Posterior cingulate gyrus (tissue), 11 donors: ENCODE measurements around the gene DMC1.

Experiments
- DNase-seq, 10 donors: peaks; one replicate each; pipeline versions ENCODE4 v3.0.0 to v3.0.0-alpha.2; 2020 to 2021; ENCODE audit warnings: mixed read lengths in 3 of 10
- intact Hi-C: fragments of 100-400 bp; cut with DNase I; formaldehyde crosslinking; loops from one replicate; pipeline ENCODE4 v1.15.1; 2023

Gene DMC1

DNA sequence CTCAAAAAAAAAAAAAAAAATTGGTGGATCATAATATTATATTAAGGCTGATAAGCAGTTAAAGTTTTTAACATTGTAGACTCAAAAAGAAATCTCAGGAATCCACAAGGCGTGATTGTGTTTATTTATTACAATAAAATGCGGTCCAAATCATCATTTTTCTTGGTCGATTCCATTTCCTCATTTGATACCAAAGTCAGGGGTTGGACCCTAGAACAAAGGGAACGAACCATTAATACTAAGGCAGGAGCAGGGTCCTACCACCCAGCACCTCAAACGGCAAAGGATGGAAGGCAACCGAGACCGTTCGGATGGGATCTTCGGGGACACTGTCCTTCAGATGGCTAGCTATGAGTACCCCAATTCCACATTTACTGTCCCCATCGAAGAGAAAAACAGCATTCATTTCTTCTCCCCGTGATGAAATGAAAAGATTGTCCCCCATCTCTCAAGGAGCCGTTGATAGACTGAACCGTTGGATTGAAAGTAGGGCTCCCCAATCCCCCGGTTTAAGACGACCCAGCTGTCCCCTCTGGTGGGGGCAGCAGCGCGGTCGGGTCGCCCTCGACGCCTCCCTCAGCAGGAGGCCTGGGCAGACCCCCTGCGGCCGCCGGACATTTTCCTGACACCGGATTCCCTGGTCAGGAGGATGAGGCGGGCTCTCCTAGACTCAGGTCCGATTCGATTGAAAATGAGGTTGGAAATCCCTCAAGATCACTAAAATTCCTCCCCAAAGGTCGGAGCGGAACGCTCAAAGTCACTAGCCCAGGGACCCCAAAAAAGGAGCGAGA lies 607 bp downstream of the DMC1 start:
- peak in 2 of 10 donors; percentile 9 to 84 for DNase-seq
- intact Hi-C loops: no loop called here

DNA sequence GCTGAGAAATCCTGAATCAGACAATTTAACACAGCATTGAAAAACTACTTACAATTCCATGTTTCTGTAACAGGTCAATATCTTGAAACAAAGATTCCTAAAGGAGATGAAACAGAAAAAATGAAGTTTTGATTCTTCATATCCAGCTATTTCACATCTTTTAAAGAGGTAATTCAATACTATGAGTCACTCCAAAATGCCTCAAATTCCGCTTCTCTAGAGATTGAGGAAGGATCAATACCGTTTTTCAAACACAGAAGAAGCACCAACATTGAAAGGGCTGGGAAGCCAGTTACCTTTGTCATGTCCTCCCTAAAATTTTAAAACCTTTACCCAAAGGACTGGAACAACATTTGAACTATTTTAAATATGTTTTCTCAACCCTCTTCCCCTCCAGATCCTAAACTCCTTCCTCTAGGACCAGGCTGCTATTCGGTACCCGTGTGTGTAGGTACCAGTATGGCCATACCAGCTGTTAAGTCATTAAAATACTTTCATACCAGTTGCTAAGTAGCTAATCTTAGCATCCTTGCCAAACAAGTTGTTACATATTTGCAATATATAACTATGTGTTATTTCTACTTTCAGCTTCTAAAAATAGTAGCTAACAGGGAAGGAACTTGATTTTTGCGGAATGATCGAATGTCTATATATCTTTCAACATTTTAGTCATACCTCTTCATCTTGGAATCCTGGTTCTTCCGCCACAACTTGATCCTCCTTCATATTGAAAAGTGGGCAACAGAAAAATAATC lies 2.3 kb downstream of the DMC1 start:
- no peak for DNase-seq

DNA sequence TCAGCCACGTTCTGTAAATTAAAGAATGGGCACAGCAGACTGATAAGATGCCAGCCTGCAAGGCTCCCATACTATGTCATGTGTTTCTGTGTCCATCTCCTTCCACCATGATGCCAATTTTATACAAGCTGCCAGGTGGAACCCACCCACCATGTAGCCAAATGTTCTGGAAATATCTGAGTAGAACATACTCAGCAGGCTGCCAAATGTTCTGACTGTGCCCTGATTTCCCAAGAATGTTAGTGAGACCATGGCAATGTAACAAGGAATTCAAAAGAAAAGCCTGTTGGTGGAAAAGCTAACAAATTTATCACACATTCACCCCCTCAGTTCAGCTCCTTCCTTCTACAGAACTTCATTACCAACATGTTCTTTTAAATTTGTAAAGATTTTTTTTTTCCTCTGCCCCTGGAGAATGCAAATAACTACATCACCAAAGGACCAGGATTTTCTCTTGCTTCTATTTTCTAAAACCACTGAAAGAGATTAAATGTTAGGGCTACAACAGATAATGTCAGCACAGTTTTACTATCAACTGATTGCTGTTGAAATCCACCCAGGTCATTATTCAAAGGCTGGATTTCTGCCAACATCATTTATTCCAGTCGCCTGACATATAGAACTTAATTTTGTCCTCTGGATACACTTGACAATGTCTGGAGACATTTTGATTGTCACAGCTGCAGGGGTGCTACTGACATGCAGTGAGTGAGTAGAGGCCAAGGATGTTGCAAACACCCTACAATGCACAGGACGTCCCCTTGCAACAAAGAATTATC lies 3.1 kb downstream of the DMC1 start:
- DNase-seq: peak in 3 of 10 donors; percentile 11 to 25 (median 23)
- intact Hi-C loops: no loop called here

More for the DNA sequence above, 2.3 kb downstream of the DMC1 start:
- intact Hi-C loops: no loop called here

DNA sequence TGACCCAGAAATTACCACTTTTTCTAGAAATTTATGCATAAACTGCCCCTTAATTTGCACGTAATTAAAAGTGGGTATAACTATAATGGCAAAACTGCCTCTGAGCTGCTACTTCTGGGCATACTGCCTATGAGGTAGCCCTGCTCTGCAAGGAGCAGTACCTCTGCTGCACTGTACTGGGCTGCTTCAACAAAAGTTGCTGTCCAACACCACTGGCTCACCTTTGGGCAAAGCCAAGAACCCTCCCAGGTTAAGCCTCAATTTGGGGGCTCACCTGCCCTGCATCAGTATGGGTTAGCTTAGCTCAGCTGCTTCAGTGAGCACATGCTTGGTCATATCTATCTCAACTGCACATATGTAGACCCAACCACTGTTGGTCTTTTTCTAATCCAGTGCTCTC lies 4.5 kb downstream of the DMC1 start:
- intact Hi-C loops: no loop called here

DNA sequence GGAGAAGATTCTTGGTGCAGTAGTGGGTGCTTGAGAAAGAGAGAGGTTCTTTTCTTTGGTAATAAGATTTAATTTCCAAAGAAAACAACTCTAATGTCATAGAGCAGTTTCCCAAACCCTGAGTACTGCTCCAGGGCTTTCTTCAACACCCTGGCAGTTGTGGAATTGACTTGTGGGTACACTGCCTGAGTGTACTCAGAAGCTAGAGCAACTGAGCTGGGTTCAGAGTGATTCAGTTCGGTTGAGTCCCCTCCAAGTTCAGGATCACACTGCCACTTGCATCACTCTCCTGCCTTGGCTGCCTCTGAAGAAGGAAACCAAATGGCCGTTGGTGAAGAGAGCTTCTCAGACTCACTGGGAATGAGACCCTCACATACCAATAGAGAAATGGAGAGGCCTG lies 5.3 kb downstream of the DMC1 start:
- intact Hi-C loops: no loop called here
- DNase-seq: no peak

More for the DNA sequence above, 4.5 kb downstream of the DMC1 start:
- DNase-seq: no peak

DNA sequence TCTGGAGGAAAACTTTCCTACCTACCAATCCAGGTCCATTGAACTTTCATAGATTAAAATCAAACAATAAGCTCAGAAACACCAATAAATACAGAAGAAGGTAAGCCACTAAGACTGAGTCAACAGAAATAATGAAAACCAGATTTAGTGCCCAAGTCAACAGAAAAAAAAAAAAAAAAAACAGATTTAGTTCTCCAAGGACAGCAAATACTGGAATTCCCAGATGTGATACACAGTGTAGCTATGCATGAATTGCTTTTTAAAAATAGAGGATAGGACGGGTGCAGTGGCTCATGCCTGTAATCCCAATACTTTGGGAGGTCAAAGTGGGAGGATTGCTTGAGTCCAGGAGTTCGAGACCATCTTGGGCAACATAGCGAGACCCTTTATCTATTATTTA lies 15.7 kb downstream of the DMC1 start:
- intact Hi-C loops: no loop called here
- DNase-seq: no peak

DNA sequence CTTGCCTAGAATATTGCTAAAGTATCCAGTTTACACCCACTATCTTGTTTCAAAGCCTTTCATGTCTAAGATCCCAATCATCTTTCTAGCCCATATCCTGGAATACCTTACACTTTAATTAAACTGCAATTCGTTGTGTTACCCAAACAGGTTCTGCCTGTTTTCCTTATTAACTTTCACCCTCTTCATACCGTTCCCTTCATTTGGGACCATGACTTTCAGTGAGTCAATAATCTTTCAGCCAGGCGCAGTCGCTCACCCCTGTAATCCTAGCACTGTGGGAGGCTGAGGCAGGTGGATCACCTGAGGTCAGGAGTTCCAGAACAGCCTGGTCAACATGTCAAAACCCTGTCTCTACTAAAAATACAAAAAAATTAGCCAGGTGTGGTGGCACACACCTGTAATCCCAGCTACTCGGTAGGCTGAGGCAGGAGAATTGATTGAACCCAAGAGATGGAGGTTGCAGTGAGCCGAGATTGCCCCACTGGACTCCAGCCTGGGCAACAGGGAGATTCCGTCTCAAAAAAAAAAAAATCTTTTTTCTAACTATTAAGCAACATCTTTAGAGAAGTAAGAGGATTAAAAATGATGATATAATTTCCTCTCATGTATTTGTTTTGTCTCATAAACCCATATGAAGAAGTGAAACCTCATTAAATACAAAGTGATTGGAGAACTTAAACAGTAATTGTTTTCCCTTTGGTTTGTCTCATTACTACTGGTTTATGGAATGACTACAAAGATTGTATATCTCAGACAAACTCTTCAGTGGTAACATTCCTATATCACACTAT lies 20.7 kb downstream of the DMC1 start:
- intact Hi-C loops: no loop called here
- no peak for DNase-seq

DNA sequence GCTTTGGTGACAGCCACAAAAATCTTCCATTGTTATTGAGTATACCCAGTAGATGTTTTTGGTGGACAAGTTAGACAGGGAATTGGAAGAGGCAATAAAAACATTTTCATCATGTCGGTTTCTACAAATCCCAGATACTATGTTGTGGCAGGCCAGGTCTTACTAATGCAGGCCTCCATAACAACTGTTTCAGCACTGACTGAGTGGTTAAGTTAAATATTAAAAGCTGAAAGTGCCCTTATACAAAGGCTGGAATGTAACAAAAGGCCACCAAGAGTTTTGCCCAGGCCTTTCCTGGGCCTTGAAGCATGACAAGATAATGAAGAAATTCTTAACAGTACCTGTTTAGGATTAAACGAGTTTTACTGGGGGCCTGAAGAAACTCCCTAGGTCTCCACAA lies 29.3 kb downstream of the DMC1 start:
- intact Hi-C loops: no loop called here
- no peak for DNase-seq

DNA sequence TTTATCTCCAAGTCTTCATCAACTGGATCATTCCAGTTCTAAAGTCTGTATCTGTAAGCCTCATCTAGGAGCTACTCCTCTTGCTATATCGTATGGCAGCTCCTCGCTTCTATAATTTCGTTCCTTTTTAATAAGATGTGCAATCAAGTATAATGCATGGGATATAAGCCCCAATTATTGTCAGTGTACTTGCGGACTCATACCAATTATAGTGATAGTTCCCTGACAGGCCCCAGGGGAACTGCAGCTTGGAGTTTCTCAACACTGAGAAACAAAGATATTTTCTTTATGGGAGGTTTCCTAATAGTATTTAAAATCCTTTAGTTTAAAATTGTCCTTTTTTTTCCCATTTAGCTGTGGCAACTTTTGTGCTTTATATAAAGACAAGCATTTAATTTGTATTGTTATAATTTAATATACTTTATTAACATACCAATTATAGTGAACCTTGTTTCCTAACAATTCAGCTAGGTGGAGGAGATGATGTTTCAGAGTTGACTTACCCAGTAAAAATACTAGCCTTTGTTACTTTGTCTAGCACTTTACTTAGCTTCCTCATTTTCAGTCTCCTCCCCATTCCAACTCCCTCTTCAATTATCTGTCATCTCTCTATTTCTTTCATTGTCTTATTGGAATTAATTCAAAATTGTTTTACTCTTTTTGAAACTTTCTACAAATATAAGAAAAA lies 38.6 kb downstream of the DMC1 start:
- DNase-seq: no peak
- intact Hi-C loops: no loop called here

DNA sequence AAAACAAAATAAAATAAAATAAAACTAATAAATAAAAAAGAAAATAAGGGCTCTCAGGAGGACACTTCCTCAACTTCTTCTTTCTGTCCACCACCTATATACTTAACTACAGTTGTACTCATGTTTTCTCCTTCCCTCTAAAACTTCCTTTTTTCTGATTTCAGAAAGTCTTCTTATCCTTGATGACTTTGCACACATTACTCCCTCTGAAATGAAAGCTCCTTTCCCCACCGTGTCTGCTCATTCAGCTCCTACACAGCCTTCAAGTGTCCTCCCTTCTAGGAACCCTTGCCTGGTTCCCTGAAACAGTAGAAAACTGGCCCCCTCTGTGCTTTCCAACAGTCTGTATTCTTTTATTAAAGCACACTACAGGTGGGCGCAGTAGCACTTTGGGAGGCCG lies 45.6 kb downstream of the DMC1 start:
- no peak for DNase-seq
- intact Hi-C loops: no loop called here

DNA sequence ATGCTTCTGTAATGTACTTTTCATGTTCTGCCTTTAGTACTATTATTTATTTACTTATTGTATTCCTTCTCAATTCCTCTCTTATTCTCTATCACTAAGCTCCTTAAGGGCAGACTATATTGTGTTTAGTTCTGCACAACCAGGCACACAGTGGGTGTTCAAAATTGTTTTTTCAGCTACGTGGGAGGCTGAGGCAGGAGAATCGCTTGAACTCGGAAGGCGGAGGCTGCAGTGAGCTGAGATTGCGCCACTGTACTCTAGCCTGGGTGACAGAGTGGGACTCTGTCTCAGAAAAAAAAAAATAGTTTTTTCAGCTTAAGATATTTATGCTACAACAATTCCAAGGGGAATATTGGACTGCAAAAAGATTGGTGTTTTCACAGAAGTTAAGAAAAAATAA lies 46.5 kb downstream of the DMC1 start:
- intact Hi-C loops: no loop called here

DNA sequence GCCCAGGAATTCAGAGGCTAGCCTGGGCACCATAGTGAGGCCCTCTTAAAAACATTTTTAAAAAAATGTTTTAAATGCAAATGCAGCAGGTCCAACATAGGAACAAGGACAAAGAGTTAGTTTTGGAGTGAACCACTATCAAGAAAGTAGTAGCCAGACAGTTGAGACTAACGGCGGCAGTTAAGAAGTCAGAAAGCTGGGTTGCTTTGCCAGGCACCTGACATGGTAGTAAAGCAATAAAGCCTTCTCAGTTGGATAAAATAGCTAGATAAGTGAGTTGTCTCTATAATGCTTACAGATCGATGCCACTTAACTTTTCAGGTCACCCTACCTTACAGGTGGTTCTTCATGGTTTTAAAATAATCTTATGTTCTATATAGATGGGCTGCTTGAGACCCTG lies 47.0 kb downstream of the DMC1 start:
- intact Hi-C loops: no loop called here
- DNase-seq: peak in 1 of 10 donors; percentile 9

More for the DNA sequence above, 46.5 kb downstream of the DMC1 start:
- DNase-seq: peak in 1 of 10 donors; percentile 2

DNA sequence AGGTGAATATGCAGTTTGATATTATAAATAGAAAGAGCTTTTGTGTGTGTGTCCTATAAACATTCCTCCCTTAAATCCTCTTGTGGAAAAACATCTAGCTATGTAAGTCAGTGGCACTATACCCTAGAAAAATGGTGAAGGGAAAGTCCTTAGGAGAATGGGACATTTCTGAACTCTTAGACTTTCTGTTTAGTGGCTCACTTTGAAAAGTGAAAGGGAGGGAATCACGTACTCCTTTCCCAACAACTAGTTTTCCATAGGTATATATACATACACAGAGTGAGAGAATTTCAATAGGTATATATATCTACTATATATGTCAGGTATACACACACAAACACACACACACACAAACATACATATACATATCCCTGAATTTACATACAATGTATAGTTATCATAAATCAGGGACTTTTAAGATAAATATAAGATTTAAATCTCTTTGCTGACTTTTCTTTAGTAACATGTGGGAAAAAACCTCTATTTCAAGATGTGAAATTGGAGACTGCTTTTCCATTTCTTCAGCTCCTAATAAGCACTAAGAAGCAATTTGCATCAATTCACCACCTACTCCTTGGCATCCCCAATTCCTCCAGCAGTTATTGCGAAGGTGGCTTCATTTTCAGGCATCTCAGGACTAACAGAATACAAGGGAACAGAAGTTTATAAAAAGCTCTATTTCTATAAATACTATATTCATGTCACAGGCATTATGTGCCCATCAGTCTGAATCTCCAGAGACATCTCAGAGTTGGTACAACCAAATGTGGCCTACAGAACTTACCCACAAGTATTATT lies 50.3 kb downstream of the DMC1 start:
- peak in 1 of 10 donors; percentile 7 for DNase-seq
- intact Hi-C loops: no loop called here

DNA sequence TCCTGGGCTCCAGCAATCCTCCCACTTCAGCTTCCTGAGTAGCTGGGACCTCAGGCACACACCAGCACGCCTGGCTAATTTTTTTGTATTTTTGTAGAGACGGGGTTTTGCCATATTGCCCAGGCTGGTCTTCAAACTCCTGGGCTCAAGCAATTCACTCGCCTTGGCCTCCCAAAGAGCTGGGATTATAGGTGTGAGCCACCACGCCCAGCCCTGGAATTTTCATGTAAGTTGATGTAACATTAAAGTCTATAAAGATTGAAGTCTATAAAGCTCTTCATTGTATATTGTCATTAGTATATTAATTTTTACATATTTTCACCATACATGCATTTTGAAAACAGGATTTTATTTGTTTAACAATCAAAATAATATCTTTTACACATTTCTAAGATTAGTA lies 51.4 kb downstream of the DMC1 start:
- no peak for DNase-seq
- intact Hi-C loops: no loop called here

DNA sequence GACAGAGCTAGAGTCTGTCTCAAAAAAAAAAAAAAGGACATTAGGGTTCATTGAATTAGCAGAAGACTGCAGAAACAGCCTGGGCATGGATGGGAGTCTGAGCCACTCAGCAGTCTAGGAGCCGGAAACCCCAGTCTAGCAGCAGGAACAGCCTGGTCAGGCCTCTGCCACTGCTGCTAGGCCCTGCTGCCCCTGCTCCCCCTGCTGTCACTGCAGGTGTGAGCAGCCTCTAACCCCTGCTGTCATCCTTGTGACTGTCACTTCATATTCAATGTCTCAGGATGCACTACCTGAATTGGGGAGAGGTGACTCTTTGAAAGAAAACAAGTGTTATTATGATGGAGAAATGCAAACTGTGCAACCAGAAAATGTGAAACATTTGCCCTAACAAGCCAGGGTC lies 56.9 kb downstream of the DMC1 start:
- intact Hi-C loops: no loop called here

DNA sequence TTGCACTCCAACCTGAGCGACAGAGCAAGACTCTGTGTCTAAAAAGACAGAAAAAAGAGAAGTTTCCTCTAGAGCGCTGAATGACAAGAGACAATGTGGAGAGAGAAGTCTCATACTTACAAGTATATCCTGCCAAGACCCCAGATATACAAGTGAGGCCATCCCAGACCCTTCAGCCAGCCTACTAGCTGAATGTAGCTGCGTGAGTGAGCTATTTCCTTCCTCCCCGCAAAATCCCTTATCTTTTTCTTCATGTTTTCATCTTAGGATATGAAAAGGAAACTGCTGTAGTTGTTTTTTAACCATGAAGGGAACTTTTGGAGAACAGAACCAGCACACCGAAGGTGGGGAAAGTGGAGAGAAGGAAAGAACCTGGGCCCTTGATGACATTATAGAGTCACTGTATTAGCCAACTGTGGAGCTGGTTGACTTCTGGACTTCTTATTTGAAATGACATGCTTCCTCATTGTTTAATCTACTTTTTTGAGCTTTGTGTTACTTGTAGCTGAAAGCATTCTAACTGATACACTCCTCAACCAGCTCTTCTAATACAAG lies 59.5 kb downstream of the DMC1 start:
- no peak for DNase-seq
- intact Hi-C loops: no loop called here

More for the DNA sequence above, 56.9 kb downstream of the DMC1 start:
- peak in 1 of 10 donors; percentile 33 for DNase-seq

DNA sequence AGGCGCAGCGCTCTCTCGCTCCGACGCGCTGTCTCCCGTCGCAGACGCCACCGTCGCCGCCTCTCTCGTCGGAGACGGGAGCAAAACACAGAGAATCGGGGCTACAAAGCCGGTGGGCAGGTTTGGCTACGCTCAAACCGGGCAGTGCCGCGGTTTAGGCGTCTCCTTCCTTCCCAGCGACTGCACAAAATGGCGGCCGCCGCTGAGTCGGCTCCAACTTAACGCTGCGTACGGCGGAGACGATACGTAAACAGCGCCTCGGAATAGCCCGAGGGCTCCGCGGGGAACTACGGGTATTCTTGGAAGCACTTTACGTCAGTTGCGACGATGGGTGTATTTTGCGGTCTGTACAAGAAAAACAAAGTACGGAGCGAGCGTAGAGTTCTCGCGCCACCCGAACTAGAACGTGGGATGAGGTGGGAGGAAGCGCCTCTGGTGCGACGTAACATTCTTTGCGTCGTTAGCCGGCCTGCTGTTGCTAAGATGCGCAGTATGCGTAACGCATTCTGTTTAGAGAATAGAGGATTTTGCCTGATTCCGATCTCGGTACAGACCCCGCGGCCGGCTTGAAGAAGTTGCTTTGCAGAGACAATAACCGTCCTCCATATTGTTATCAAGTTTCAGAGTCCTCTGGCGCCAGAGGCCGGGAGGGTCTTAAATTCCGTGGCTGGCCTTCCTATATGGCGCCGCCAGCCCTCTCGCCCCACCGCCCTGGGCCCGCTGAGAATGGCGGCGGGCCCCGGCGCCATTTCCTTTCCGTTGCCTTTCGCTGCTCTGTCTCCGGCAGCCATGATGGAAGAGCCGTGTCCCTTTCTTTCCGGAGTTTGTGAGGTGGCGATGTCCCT lies 63.6 kb downstream of the DMC1 start, which contains the start of gene DDX17:
DDX17 (minus strand) TSS at position 194 of the 845 bp plus-strand sequence.
- peak; percentile 90 to 99 (median 92) for DNase-seq
- intact Hi-C loops: loop anchor here (5.0 to 10.0 kb wide), 2 partner anchors 66 to 198 kb away; partner anchors contain the start of genes DMC1, GTPBP1 and JOSD1
